IPS-NIHi7 (cell line): ENCODE data around the gene GSK3B.

Source experiments
- DNase-seq: peaks from one replicate; pipeline ENCODE4 v3.0.0; 2012; ENCODE audit warnings: mixed read lengths; ENCODE audit errors: extremely low spot score

Gene GSK3B

DNA sequence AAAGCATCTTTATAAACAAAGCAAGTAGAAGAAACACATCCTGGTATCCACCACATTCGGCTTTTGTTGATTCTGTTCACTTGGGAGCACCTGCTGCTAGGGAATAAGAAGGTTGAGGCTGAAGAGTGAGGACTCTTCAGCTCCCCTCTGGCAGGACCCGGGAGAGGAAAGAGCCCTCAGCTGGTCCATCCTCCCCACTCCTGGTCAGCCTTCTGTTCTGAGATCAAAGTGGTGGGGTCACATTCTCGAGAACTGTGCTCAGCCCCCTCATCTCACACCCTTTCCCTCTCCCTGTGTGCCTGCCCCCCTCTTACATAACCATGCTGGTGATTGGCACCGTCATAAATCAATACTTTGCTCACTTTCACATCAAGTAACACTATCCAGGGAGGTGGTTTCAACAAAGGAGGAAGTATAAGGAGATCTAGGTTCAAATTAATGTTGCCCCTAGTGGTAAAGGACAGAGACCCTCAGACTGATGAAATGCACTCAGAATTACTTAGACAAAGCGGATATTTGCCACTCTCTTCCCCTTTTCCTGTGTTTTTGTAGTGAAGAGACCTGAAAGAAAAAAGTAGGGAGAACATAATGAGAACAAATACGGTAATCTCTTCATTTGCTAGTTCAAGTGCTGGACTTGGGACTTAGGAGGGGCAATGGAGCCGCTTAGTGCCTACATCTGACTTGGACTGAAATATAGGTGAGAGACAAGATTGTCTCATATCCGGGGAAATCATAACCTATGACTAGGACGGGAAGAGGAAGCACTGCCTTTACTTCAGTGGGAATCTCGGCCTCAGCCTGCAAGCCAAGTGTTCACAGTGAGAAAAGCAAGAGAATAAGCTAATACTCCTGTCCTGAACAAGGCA, 312.7 kb downstream of the GSK3B start, which contains the start of gene NR1I2:
Gene NR1I2, plus strand, starts transcription at position 772 of the 869 bp plus-strand sequence.
- DNase-seq = no peak

GRCh38 chr3:119779731-119780383, 314.4 kb downstream of the GSK3B start:
- DNase-seq = no peak

GRCh38 chr3:119778811-119779210, 315.4 kb downstream of the GSK3B start:
- no peak for DNase-seq

- no peak for DNase-seq
Measured at GRCh38 chr3:119778176-119778575, 316.1 kb downstream of the GSK3B start.

GRCh38 chr3:119776304-119776703, 317.9 kb downstream of the GSK3B start:
- DNase-seq = no peak

DNA sequence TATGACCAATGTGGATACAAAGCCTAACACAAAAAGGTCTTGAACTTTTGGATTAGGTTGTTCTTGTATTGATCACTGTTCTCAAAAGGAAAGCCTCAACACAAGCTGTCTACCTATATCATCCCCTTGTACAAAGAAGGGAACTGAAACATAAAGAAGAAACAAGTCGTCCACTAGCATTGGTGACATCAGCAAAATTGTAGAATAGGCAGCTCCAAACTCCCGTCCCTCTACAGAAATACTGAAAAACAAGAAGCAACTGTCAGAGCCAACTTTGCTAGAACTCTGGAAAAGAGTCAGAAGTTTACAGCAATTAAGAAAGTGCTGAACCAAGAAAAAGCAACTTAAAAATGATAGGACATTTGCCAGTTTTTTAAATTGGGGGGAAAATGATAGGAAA, 319.8 kb downstream of the GSK3B start:
- no peak for DNase-seq
